ENCODE data around the gene IPPK.
A peak's percentile ranks its signal among the peaks of the same experiment; 100 is the strongest.

IPPK gene

DNA sequence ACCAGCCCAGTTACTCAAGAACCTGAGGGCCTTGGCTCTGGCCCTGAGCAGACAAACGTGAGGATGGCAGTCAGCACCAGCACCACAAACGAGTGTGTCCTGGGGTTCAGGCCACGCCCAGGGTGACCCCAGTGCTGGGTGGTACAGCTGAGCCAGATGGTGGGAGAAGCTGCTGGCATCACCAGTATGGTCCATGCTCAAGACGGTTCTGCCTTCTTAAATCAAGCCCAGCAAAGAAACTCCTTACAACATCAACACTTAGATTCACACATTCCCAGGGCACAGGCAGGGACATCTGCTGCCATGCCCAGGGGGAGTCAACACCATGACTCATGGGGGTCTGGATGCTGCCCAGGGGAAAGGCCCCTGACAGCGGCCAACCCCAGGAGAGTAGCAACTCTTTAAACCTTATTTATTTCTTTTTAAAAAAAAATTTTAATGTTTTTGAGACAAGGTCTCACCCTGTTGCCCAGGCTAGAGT is 31.3 kb downstream of the IPPK start:
- H3K36me3 ChIP-seq (ENCODE audit: control insufficient read depth, insufficient read depth, low read length) = peaks cover 20% of the 10 kb centered on the region
- no peaks in the 10 kb centered on the region for H3K4me1 ChIP-seq (ENCODE audit: control insufficient read depth, insufficient read depth, low read length)
- WGBS (ENCODE audit: insufficient coverage, insufficient read length) = no CpG with 5 or more reads among the region's 5 CpGs
- DNase-seq (ENCODE audit: low read depth, low spot score) = no peak
- H3K27ac ChIP-seq (ENCODE audit: low read length) = no peak overlapping the region
- no peaks in the 10 kb centered on the region for H3K9me3 ChIP-seq (ENCODE audit: control insufficient read depth, insufficient read depth, low read length)
- H3K27me3 ChIP-seq (ENCODE audit: control insufficient read depth, insufficient read depth, low read length) = no peaks in the 10 kb centered on the region
- H3K4me3 ChIP-seq (ENCODE audit: low read length) = no peak overlapping the region

GRCh38 chr9:92637886-92638620 is 31.9 kb downstream of the IPPK start:
- no peaks in the 10 kb centered on the region for H3K4me1 ChIP-seq (ENCODE audit: control insufficient read depth, insufficient read depth, low read length)
- no peak overlapping the region for H3K27ac ChIP-seq (ENCODE audit: low read length)

GRCh38 chr9:92637326-92637725 is 32.6 kb downstream of the IPPK start:
- no peak overlapping the region for H3K27ac ChIP-seq (ENCODE audit: low read length)
- H3K36me3 ChIP-seq (ENCODE audit: control insufficient read depth, insufficient read depth, low read length) = peaks cover 20% of the 10 kb centered on the region
- H3K27me3 ChIP-seq (ENCODE audit: control insufficient read depth, insufficient read depth, low read length) = no peaks in the 10 kb centered on the region
- WGBS (ENCODE audit: insufficient coverage, insufficient read length) = no CpG with 5 or more reads among the region's 7 CpGs
- H3K4me1 ChIP-seq (ENCODE audit: control insufficient read depth, insufficient read depth, low read length) = no peaks in the 10 kb centered on the region
- no peak overlapping the region for H3K4me3 ChIP-seq (ENCODE audit: low read length)
- H3K9me3 ChIP-seq (ENCODE audit: control insufficient read depth, insufficient read depth, low read length) = no peaks in the 10 kb centered on the region
- no peak for DNase-seq (ENCODE audit: low read depth, low spot score)

More at GRCh38 chr9:92637886-92638620, 31.9 kb downstream of the IPPK start:
- Histone ChIP-seq H3K4me3 (ENCODE audit: low read length) (no peak overlapping the region), H3K36me3 (ENCODE audit: control insufficient read depth, insufficient read depth, low read length) (peaks cover 20% of the 10 kb centered on the region), H3K9me3 (ENCODE audit: control insufficient read depth, insufficient read depth, low read length) (no peaks in the 10 kb centered on the region), H3K27me3 (ENCODE audit: control insufficient read depth, insufficient read depth, low read length) (no peaks in the 10 kb centered on the region)
- no CpG with 5 or more reads among the region's 26 CpGs for WGBS (ENCODE audit: insufficient coverage, insufficient read length)
- DNase-seq (ENCODE audit: low read depth, low spot score) = no peak

DNA sequence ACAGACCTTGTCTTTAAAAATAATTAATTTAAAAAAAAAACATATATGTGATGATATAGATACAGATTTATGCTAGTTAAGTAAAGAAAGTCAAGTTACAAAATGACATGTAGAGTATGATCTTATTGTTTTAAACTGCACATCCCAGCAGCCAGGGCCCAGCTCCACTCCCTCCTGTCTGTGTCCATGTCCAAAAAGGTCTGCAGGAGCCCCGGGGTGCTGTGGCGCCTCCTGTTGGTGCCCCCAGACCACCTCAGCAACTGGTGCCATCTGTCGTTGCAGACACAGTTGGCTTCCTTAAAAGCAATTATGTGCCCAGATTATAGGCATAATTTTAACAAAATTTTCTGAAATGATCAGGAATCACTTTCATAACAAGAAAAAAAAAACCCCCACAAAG is 33.3 kb downstream of the IPPK start:
- H3K27ac ChIP-seq (ENCODE audit: low read length) = no peak overlapping the region
- DNase-seq (ENCODE audit: low read depth, low spot score) = no peak
- no peaks in the 10 kb centered on the region for H3K9me3 ChIP-seq (ENCODE audit: control insufficient read depth, insufficient read depth, low read length)
- no peaks in the 10 kb centered on the region for H3K27me3 ChIP-seq (ENCODE audit: control insufficient read depth, insufficient read depth, low read length)
- H3K4me1 ChIP-seq (ENCODE audit: control insufficient read depth, insufficient read depth, low read length) = no peaks in the 10 kb centered on the region
- no CpG with 5 or more reads among the region's 3 CpGs for WGBS (ENCODE audit: insufficient coverage, insufficient read length)
- peaks cover 25% of the 10 kb centered on the region for H3K36me3 ChIP-seq (ENCODE audit: control insufficient read depth, insufficient read depth, low read length)
- no peak overlapping the region for H3K4me3 ChIP-seq (ENCODE audit: low read length)

DNA sequence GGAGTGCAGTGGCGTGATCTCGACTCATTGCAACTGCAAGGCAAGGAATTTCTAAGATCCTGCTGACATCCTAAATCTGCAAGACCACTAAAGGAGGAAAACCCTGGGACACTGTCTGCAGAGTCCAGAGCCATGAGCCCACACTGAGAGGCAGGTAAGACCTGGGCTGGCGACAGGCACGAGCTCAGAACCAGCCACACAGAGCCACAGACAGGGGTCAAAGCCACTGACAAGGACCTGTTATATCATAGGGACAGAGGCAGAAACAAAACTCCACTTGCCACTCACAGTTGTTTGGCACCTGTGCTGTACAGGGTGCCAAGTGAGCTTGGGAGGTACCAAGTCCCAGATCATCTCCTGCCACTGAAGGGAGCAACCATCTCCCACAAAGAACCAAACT is 34.2 kb downstream of the IPPK start:
- no CpG with 5 or more reads among the region's 4 CpGs for WGBS (ENCODE audit: insufficient coverage, insufficient read length)
- DNase-seq (ENCODE audit: low read depth, low spot score) = no peak
- H3K4me1 ChIP-seq (ENCODE audit: control insufficient read depth, insufficient read depth, low read length) = no peaks in the 10 kb centered on the region
- H3K9me3 ChIP-seq (ENCODE audit: control insufficient read depth, insufficient read depth, low read length) = no peaks in the 10 kb centered on the region
- no peak overlapping the region for H3K4me3 ChIP-seq (ENCODE audit: low read length)
- H3K36me3 ChIP-seq (ENCODE audit: control insufficient read depth, insufficient read depth, low read length) = peaks cover 26% of the 10 kb centered on the region
- no peaks in the 10 kb centered on the region for H3K27me3 ChIP-seq (ENCODE audit: control insufficient read depth, insufficient read depth, low read length)
- no peak overlapping the region for H3K27ac ChIP-seq (ENCODE audit: low read length)

- no peak overlapping the region for H3K4me3 ChIP-seq (ENCODE audit: low read length)
- H3K4me1 ChIP-seq (ENCODE audit: control insufficient read depth, insufficient read depth, low read length) = no peaks in the 10 kb centered on the region
- H3K36me3 ChIP-seq (ENCODE audit: control insufficient read depth, insufficient read depth, low read length) = peaks cover 24% of the 10 kb centered on the region
- no peak overlapping the region for H3K27ac ChIP-seq (ENCODE audit: low read length)
- no CpG with 5 or more reads among the region's 35 CpGs for WGBS (ENCODE audit: insufficient coverage, insufficient read length)
- no peaks in the 10 kb centered on the region for H3K9me3 ChIP-seq (ENCODE audit: control insufficient read depth, insufficient read depth, low read length)
- no peaks in the 10 kb centered on the region for H3K27me3 ChIP-seq (ENCODE audit: control insufficient read depth, insufficient read depth, low read length)
- peak; percentile 68 for DNase-seq (ENCODE audit: low read depth, low spot score)
Observed at GRCh38 chr9:92634712-92635605, 35.0 kb downstream of the IPPK start.

DNA sequence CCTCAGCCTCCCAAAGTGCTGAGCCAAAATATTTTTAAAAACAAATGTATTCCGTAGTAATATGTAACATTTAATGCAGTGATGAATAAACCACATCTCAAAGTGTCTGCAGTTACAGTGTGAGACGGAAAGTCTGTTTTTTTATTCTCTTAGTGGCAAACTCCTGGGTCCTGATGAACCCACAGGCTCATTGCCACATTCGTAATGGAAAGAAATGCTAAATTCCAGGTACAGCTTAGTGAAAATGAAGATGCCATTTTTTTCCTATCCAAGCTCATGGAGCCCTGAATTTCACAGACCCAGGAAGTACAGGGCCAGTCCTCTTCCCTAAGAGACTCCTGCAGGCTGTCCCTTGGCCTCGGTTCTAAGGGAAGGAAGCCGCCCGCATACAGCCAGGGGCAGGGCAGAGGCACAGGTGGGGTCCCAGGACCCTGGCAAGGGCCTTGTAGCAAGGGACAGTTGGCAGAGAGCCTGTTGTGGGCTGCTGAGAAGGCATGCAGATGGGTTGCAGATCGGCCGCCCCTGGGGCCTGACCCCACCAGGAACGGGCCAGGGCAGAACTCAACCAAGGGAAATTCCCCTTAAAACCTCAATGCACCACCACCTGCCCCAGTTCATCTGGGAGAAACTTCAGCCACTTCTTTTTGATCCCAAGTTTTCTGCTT is 36.2 kb downstream of the IPPK start:
- no peak overlapping the region for H3K27ac ChIP-seq (ENCODE audit: low read length)
- H3K9me3 ChIP-seq (ENCODE audit: control insufficient read depth, insufficient read depth, low read length) = no peaks in the 10 kb centered on the region
- no peak for DNase-seq (ENCODE audit: low read depth, low spot score)
- no peak overlapping the region for H3K4me3 ChIP-seq (ENCODE audit: low read length)
- no CpG with 5 or more reads among the region's 9 CpGs for WGBS (ENCODE audit: insufficient coverage, insufficient read length)
- H3K27me3 ChIP-seq (ENCODE audit: control insufficient read depth, insufficient read depth, low read length) = no peaks in the 10 kb centered on the region
- no peaks in the 10 kb centered on the region for H3K4me1 ChIP-seq (ENCODE audit: control insufficient read depth, insufficient read depth, low read length)
- H3K36me3 ChIP-seq (ENCODE audit: control insufficient read depth, insufficient read depth, low read length) = peaks cover 23% of the 10 kb centered on the region

GRCh38 chr9:92632641-92633040 is 37.3 kb downstream of the IPPK start:
- Histone ChIP-seq H3K4me1 (ENCODE audit: control insufficient read depth, insufficient read depth, low read length) (no peaks in the 10 kb centered on the region), H3K27me3 (ENCODE audit: control insufficient read depth, insufficient read depth, low read length) (no peaks in the 10 kb centered on the region), H3K36me3 (ENCODE audit: control insufficient read depth, insufficient read depth, low read length) (peaks cover 17% of the 10 kb centered on the region), H3K4me3 (ENCODE audit: low read length) (no peak overlapping the region), H3K27ac (ENCODE audit: low read length) (no peak overlapping the region), H3K9me3 (ENCODE audit: control insufficient read depth, insufficient read depth, low read length) (no peaks in the 10 kb centered on the region)
- no peak for DNase-seq (ENCODE audit: low read depth, low spot score)
- WGBS (ENCODE audit: insufficient coverage, insufficient read length) = no CpG with 5 or more reads among the region's 5 CpGs

- H3K9me3 ChIP-seq (ENCODE audit: control insufficient read depth, insufficient read depth, low read length) = no peaks in the 10 kb centered on the region
- no peaks in the 10 kb centered on the region for H3K27me3 ChIP-seq (ENCODE audit: control insufficient read depth, insufficient read depth, low read length)
- H3K36me3 ChIP-seq (ENCODE audit: control insufficient read depth, insufficient read depth, low read length) = peaks cover 13% of the 10 kb centered on the region
- H3K4me1 ChIP-seq (ENCODE audit: control insufficient read depth, insufficient read depth, low read length) = no peaks in the 10 kb centered on the region
- H3K27ac ChIP-seq (ENCODE audit: low read length) = no peak overlapping the region
- DNase-seq (ENCODE audit: low read depth, low spot score) = no peak
- H3K4me3 ChIP-seq (ENCODE audit: low read length) = no peak overlapping the region
- no CpG with 5 or more reads among the region's 13 CpGs for WGBS (ENCODE audit: insufficient coverage, insufficient read length)
Observed at GRCh38 chr9:92631452-92632343, 38.2 kb downstream of the IPPK start.
